Left lobe of liver (tissue), 2 donors: ENCODE measurements around the gene DUSP28. TPM values are rescaled to one million over a fixed set of nuclear protein-coding genes. Genes with fewer than 3 reads are reported as not detected.
A peak's percentile ranks its signal among the peaks of the same experiment; 100 is the strongest.

ENCODE experiments used
- ATAC-seq: fragments of 200-7000 bp; cut with Tn5 transposase; one replicate; pipeline ENCODE4 v1.9.1; 2020; ENCODE audit warnings: mild to moderate bottlenecking, moderate library complexity
- DNase-seq: peaks from one replicate; pipeline ENCODE4 v3.0.0-alpha.2; 2020; ENCODE audit warnings: low spot score
- total RNA-seq: library from RNA; stranded (reverse); gene quantifications from one replicate; pipeline ENCODE4 v1.2.1, GENCODE V29; 2021
- donor health status: DM: no; HTN: no; CAD: no; lungs with moderate emphysema.
- donor health status: DM: no; HTN: yes; CAD: no.

Gene DUSP28
- total RNA-seq, 1 donor from 2014 or later = 2.0 TPM

DNA sequence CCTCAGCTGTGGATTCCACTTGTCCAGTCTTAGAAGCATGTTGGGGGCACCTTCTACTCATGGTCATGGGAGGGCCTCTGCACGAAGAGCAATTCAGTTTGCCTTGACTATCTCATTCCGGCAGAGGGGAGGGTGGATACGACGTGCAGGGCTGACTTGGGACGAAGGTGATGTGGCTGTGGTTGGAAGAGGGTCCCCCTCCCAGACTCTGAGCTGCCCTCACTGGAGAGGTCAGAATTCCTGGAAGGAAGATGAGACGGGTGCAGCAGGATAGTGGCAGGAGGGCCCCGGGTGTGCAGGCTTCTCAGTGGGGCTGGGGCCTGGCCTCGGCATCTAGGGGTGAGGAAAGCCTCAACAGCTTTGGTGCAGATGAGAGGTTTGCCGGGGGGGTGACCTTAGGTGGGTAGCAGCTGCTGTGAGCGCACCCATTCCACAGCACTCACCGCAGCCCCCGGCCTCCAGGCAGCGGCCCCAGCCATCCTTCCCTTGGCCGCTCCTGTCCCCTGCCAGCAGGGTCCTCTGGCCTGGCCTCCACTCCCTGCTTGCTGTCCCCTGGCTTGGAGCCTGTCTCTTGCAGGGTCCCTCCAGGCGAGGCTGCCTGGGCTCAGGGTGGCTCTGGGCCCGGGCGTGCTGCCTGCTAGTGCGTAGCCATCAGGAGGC, 11.3 kb downstream of the DUSP28 start:
- ATAC-seq = no peak
- peak; percentile 44 for DNase-seq

DNA sequence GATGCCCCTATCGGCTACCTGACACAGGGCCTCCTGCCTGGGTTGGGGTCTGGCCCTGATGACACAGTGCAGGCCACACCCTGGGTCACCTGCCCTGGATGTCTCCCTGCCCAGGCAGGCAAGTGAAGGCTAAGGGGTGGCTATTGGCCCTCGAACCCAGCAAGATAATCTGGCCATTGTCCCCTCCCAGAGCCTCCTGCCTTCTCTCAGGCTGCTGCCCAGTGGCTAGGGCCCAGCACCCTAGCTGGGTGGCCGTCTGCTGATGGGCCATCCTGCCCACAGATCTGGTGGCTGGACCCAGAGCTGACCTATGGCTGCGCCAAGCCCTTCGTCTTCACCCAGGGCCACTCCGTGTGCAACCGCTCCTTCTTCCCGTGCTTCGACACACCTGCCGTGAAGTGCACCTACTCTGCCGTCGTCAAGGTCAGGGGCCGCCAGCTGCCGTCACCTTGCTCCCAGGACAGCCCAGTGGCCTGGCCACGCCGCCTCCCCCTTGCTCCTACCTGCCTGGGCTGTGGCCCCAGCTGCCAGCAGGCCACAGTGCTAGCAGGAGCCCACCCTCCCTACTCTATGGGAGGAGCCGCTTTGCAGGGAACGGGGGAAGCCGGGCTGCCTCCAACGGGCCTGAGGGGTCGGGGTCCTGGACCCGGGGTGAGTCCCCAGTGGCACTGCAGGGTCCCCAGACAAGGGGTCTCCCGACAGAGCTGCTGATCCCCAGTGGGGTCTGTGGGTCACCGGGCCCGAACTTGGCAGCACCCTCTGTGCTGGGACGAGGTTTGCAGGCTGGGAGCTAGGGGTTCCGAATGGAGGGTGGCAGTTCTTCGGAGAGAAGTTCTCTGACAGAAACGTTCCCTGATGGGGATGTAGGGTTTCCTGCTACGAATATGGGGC, 12.2 kb downstream of the DUSP28 start:
- ATAC-seq (no peak), DNase-seq (peak; percentile 45)

DNA sequence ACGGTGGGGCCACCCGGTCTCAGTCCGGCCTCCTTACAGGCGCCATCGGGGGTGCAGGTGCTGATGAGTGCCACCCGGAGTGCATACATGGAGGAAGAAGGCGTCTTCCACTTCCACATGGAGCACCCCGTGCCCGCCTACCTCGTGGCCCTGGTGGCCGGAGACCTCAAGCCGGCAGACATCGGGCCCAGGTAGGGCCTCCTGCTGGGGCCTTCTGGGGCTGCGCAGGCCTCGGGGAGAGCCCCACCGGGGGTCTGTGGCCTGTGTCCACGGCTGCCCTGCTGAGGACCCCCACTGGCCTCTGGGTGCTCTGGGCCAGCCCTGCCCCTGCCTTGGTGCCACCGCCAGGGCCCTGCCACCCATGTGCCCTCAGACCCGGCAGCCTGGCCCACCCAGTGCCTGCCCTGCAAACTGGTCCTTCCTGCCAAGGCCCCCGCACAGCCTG, 12.9 kb downstream of the DUSP28 start:
- ATAC-seq (no peak), DNase-seq (peak; percentile 45)

DNA sequence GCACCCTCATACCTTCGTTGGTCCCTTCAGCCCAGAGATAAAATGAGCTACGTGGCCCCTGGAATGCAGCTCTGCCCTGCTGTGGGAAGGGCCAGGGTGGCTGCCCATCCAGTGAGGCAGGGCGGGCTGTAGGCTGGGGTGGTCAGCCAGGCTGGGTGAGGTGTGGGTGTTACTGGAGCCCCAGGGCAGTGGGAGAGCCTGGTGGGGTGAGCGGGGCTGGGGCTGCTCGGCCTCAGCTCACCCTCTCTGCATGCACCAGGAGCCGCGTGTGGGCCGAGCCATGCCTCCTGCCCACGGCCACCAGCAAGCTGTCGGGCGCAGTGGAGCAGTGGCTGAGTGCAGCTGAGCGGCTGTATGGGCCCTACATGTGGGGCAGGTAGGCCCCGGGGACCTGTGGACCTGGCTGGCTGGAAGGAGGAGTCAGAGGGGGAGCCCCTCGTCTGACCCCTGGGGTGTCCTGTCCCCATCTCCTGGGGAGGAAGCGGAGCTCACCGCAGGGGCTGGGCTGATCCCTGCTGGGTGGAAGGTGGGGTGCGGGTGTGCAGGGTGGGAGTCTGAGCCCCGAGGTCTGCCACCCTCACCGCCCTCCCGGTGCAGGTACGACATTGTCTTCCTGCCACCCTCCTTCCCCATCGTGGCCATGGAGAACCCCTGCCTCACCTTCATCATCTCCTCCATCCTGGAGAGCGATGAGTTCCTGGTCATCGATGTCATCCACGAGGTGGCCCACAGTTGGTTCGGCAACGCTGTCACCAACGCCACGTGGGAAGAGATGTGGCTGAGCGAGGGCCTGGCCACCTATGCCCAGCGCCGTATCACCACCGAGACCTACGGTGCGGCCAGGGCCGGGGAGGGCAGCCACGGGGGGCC, 13.6 kb downstream of the DUSP28 start:
- DNase-seq (no peak), ATAC-seq (no peak)

DNA sequence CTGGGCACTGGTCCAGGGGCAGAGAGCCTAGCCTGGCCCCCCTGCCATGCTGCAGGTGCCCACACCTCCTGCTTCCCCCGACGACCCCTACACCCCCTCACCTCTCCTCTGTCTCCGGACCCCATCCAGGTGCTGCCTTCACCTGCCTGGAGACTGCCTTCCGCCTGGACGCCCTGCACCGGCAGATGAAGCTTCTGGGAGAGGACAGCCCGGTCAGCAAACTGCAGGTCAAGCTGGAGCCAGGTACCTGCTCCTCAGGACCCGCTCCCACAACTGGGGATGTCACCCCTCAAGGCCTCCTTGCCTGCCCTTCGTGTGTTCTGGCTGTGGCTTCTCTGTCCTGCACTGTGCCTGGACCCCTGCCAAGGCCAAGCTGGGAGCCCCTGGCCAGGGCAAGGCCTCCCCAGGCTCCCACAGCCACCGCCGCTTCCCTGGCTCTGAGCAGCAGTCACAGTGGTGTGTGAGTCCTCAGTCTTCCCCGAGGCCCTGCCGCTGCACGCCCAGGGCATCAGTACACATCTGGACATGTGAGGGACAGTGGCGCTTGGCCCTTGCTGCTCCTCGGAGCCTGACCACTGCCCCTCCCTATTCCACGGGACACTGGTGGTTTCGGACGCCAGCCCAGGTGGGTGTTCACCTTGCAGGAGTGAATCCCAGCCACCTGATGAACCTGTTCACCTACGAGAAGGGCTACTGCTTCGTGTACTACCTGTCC, 14.4 kb downstream of the DUSP28 start:
- DNase-seq (no peak), ATAC-seq (no peak)

DNA sequence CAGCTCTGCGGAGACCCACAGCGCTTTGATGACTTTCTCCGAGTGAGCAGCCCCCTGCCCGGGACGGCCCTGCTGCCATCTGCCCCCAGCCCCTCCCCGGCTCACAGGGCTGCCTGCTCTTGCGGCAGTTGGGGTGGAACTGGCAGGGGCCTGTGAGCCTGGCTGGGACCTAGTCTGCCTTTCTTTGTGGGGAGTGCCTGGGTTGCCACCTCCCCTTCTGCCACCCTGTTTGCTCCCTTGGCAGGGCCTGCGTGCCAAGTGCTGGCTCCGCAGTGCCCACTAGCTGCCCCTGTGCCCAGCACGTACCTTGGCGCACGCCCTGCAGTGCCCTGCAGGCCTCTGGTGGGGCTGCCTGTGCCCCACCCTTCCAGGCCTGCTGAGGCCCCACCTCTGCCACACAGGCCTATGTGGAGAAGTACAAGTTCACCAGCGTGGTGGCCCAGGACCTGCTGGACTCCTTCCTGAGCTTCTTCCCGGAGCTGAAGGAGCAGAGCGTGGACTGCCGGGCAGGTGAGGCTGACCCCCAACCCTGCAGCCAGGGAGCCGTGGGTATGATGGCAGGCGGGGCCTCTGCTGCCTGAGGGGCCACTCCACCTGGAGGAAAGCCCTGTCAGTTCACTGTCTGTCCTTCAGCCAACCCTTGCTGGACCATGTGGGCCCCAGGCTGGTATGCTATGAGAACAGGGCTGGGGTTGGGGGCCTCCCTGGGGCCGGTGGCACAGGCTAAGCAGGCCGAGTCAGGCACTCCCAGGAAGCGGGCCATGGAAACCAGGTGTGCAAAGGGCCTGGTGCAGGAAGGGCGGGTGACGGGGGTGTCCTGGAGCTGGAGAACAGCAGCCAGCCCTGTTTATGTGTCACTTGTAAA, 15.2 kb downstream of the DUSP28 start:
- no peak for DNase-seq
- no peak for ATAC-seq

DNA sequence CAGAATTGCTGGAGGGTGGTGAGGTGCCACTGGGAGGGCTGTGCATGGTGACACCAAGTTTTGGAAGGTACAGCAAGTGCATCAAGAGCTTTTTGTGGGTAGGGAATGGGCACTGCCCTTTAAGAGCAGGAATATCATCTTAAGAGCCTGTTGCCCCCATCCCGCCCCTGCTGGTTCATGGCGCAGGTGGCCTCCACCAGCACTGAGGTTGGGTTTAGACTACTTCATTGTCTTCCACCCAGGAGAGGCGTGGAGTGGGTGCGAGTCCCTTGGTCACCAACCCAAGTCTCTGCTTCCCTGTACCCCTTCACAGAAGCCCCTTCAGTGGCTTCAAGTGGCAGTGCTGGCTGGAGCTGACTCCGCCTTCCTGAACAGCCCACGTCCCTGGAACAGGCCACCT, 15.9 kb downstream of the DUSP28 start:
- ATAC-seq = no peak
- DNase-seq = no peak

DNA sequence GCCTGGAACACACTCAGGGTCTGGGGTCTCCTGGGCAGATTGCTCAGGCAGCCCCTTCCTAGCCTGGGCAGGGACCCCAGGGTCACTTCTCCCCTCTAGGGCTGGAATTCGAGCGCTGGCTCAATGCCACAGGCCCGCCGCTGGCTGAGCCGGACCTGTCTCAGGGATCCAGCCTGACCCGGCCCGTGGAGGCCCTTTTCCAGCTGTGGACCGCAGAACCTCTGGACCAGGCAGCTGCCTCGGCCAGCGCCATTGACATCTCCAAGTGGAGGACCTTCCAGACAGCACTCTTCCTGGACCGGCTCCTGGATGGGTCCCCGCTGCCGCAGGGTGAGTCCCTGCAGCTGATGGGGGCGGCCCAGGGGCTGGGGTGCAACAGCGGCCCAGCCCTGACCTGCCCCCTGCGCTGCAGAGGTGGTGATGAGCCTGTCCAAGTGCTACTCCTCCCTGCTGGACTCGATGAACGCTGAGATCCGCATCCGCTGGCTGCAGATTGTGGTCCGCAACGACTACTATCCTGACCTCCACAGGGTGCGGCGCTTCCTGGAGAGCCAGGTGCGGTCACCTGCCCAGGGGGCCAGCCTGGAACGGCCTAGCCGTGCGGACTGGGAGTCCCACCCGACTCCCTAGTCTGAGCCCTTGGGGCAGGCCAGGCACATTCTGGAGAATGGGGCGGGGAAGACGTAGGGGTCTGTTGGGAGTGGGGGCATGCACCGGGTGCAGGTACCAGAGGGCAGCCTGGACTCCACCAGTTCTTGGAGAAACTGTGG, 16.5 kb downstream of the DUSP28 start:
- ATAC-seq (no peak), DNase-seq (no peak)

DNA sequence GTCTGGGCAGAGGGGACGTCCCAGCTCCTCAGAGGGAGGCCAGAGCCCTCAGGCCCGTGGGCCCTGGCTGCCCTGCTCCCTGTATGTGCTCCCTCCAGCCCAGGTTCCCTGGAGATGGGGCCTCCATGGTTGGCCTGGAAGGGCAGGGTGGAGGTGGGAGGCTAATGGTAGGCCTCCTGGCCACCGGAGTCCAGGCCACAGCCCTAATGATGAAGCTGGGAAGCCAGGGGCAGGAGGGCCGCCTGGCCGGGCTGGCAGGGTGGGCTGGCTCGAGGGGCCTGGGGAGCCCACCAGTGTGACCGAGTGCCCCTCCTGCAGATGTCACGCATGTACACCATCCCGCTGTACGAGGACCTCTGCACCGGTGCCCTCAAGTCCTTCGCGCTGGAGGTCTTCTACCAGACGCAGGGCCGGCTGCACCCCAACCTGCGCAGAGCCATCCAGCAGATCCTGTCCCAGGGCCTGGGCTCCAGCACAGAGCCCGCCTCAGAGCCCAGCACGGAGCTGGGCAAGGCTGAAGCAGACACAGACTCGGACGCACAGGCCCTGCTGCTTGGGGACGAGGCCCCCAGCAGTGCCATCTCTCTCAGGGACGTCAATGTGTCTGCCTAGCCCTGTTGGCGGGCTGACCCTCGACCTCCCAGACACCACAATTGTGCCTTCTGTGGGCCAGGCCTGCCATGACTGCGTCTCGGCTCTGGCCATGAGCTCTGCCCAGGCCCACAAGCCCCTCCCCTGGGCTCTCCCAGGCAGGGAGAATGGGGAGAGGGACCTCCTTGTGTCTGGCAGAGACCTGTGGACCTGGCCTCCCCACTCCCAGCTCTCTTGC, 17.3 kb downstream of the DUSP28 start:
- ATAC-seq (no peak), DNase-seq (no peak)

DNA sequence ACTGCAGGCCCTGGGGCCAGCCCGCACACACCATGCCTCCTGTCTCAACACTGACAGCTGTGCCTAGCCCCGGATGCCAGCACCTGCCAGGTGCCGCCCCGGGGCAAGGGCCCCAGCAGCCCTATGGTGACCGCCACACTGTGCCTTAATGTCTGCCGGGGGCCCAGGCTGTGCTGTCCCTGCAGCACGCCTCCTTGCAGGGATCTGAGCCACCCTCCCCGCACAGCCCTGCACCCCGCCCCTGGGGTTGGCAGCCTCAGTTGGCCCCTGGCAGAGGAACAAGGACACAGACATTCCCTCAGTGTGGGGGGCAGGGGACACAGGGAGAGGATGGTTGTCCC, 17.9 kb downstream of the DUSP28 start:
- ATAC-seq (no peak), DNase-seq (no peak)

DNA sequence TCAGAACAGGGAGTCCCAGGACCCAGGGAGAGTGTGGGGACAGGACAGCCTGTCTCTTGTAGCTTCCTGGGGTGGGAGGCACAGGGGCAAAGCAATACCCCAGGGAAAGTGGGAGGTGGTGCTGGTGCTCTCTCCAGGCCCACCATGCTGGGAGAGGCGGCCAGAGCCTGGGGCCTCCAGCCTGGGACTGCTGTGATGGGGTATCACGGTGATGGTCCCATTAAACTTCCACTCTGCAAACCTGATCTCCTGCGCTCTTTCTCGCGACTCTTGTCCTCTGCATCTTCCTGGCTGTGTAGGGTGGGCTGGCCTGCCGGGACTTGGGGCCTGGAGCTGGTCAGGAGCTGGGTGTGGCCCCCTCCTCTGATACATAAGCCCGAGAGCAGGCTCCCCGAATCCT, 18.3 kb downstream of the DUSP28 start:
- DNase-seq = no peak

DNA sequence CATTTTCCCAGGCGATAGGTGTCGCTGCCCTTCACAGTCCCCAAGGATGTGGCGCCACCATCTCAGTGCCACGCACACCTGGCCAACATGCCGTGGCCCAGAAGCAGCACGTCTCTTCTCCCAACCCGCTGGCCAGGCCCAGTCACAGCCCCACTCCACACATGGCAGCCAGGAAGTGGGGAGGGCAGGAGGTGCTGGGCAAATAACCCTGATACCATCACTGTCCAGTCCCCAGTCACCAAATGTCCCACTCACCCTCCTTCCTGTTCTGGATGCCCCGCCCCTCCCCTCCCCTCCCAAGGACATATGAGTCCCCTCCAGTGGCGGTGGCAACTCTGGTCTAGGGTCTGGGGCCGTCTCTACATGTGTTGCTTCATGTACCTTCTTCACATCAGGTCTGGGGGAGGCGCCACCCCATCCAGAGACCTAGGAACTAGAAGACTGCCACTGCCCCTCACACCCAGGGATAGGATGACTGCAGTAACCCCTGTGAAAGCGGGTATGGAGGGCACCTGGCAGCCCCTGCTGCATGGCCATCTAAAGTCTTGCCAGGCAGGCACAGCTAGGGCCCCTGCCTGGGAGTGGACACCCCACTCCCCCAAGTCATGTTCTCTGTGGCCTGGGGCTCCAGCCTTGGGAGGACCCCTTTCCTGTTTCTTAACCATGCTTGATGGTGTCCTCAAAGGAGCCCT, 19.1 kb downstream of the DUSP28 start:
- no peak for DNase-seq
- no peak for ATAC-seq

More for the DNA sequence above, 18.3 kb downstream of the DUSP28 start:
- ATAC-seq = no peak

DNA sequence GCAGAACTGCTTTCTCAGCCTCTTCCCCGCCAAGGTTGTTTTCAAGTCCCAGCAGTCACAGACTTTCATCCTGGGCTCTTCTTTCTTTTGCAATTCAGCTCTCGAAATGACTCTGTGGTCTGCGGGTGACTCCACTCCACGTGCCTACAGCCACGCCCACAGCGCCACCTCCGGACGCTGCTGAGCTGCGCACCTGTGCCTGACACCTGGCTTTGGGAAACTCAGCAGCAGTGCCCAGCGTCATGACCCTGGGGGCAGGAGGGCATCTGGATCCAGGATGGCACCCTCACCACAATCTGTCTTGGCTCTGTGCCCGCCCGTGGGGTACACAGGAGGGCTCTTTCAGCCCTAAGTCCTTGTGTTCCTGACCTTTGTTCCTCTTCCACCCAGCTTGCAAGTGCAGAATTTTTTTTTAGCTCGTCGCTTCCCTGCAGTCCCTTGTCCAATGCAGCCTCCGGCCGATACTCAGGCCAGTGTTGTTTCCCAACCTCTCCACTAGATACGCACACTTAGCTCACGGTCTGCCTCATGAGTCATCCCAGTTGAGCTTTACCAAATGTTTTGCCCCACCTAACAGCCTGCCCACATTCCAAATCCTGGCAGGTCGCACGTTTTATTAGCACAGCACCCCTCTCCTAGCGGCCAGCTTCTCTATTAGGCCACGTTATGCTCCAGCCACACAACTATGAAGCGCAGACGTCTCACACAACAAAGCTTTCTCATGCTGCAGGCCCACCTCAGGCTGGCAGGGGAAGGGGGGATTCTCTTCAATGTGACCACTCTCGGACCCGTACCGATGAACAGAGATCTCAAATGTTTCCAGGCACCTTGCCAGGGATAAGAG, 19.8 kb downstream of the DUSP28 start:
- peak; percentile 81 for ATAC-seq

DNA sequence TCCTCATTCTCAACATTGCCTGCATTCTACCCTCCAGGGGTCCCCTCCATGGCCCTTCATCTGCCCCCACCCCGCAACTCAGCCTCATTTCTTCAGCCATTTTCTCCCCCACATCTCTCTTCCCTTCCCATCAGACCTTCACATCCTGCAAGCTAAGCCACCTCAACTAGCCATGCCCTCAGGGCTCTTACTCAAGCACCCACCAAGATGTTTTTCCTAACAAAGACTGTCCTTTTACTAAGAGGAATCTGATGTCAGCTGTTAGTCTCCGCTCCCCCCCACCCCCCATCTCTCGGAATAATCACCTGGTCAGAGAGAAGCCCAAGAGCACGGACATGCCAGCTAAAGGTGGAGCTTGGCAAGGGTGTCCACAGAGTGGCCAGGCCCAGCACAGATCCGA, 21.7 kb downstream of the DUSP28 start:
- DNase-seq (no peak), ATAC-seq (no peak)

More for the DNA sequence above, 19.8 kb downstream of the DUSP28 start:
- peak; percentile 88 for DNase-seq

DNA sequence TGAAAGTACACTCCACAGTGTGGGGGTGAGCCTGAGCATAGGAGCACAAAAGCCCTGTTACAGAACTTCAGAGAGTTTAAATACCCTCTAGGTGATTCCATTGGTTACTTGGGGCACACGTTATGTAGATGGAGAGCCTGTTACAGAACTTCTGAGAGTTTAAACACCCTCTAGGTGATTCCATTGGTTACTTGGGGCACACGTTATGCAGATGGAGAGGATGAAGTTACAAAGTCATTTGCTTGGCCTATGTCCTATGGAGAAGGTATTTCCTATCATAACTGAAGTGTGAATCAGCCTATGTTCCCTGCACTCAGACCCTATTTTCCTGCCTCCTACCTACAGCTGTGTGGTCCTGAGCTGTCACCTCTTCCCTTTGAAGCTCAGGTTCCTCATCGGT, 22.6 kb downstream of the DUSP28 start:
- ATAC-seq = no peak
- no peak for DNase-seq

DNA sequence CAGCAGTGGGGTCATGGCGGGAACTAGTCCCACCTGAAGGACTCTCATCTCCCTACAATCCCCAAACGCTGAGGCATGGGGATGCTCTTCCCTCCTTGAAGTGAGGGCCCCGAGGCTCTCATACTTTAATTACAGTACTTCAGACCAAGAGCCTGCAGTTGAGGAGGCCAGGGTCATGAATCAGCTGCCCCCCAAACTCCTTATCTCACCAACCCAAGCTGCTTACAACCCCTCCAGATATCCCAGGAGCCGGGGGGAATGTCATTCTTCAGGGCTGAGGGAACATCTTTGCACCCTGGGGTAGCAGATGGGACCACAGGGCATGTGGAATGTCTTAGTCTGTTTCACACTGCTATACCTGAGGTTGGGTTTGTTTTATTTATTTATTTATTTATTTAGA, 23.6 kb downstream of the DUSP28 start:
- ATAC-seq (no peak), DNase-seq (no peak)
